Fibroblast of mammary gland (primary cell): Measurements from ENCODE around the gene SPAG6.

Source experiments
- DNase-seq: peaks from one replicate; pipeline ENCODE4 v3.0.0-alpha.2; 2010; ENCODE audit warnings: low read depth
- H3K4me3 ChIP-seq: 2 replicates; pipeline ENCODE4 v1.5.1; 2011; ENCODE audit warnings: low read depth, mild to moderate bottlenecking, low read length, moderate library complexity; ENCODE audit not compliant: control insufficient read depth
- TF ChIP-seq, protein P1 (sequence below): conservative IDR thresholded peaks from 2 replicates; pipeline ENCODE4 v1.5.1; 2011; ENCODE audit warnings: low read depth, low read length, inconsistent platforms; ENCODE audit not compliant: control insufficient read depth, insufficient read depth

The SPAG6 gene

GRCh38 chr10:22445495-22445894, 100.2 kb downstream of the SPAG6 start:
- TF ChIP-seq, protein P1, sequence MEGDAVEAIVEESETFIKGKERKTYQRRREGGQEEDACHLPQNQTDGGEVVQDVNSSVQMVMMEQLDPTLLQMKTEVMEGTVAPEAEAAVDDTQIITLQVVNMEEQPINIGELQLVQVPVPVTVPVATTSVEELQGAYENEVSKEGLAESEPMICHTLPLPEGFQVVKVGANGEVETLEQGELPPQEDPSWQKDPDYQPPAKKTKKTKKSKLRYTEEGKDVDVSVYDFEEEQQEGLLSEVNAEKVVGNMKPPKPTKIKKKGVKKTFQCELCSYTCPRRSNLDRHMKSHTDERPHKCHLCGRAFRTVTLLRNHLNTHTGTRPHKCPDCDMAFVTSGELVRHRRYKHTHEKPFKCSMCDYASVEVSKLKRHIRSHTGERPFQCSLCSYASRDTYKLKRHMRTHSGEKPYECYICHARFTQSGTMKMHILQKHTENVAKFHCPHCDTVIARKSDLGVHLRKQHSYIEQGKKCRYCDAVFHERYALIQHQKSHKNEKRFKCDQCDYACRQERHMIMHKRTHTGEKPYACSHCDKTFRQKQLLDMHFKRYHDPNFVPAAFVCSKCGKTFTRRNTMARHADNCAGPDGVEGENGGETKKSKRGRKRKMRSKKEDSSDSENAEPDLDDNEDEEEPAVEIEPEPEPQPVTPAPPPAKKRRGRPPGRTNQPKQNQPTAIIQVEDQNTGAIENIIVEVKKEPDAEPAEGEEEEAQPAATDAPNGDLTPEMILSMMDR = no peak
- no peak overlapping the region for H3K4me3 ChIP-seq
- DNase-seq = no peak

DNA sequence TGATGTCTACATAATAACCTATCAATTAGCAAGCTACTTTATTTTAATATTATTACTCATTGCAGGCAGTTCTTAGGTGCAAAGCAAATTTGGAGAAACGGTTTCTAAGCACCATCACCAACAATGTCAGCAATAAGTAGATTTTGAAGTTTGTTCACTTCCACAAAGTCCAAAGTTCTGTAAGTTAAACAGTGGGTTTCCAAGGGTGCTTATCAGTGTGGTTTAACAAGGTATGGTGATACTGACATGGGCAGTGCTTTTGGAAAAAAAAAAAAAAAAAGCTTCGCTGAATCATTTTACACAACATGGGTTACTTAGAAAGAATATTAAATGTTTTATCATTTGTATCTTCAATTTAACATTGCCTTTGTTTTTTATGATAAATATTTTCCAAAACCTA, 101.8 kb downstream of the SPAG6 start:
- TF ChIP-seq, protein P1 = no peak
- no peak overlapping the region for H3K4me3 ChIP-seq
- DNase-seq = no peak

- TF ChIP-seq, protein P1 = no peak
Observed at GRCh38 chr10:22451346-22451745, 106.0 kb downstream of the SPAG6 start.

GRCh38 chr10:22453320-22453719, 108.0 kb downstream of the SPAG6 start:
- H3K4me3 ChIP-seq = no peak overlapping the region
- TF ChIP-seq, protein P1 = no peak
- no peak for DNase-seq

More at GRCh38 chr10:22451346-22451745, 106.0 kb downstream of the SPAG6 start:
- DNase-seq = no peak
- no peak overlapping the region for H3K4me3 ChIP-seq

DNA sequence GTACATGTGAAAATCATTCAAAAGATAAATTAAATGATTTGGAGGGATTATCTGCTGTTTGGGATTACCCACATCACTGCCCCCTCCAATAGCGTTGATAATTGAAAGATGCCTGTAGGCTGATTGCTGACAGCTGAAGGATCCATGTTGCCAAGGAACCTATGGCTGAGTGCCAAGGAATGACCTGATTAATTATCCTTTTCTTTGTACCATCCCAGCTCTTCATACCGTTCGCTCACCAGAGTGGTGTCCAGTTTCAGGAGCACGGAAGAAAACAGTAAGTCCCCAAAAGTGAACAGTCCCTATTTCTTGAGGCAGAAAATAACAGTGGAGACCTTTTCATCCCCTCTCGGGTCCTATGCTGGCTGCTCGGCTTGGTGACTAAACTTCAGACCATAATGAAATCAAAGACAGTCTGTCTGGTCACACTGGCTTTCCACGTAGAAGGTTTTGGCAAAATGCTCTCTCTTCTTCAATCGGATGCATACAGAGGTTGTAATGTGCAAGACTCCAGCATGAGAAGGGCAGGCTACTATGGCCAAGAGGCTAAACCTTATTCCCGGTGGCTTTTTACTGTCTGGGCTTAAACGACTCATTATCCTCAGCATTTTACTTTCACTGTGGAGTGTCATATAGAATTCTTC, 108.8 kb downstream of the SPAG6 start:
- no peak for DNase-seq
- no peak overlapping the region for H3K4me3 ChIP-seq
- TF ChIP-seq, protein P1 = no peak

GRCh38 chr10:22454634-22455033, 109.3 kb downstream of the SPAG6 start:
- TF ChIP-seq, protein P1 = no peak
- no peak for DNase-seq
- no peak overlapping the region for H3K4me3 ChIP-seq

DNA sequence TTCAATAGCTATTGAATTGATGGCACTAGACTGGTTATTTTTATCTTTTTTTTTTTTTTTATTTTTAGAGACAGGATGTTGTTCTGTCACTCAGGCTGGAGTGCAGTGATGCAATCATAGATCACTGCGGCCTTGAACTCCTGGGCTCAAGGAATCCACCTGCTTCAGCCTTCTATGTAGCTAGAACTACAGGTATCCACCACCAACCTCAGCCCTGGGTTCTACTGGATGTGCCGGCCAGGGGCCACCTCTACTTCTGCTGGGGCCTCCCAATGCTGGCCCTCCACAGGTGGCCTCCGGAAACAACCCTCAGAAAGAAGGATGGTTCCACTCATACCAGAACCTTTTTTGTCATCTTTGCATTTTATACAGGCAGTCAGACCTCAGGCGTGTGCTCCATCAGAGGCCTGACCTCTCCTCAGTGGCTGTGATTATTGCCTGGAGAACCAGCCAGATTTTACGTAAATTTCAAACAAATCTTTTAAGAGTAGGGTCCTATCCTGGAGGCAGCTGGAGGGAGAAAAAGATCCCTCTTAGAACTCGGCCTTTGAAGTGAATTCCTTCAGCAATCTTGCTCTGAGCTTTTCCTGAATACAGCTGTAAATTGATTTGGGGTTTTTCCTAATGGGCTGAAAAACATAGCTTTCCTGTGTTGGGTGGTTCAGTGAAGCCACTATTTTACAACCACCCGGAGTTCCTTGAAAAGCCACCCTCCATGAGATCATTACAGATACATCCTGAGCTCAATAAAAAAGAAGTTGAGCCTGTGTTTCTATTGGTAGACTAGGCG, 110.0 kb downstream of the SPAG6 start:
- TF ChIP-seq, protein P1 = no peak
- DNase-seq = no peak
- no peak overlapping the region for H3K4me3 ChIP-seq
